Fibroblast of villous mesenchyme (primary cell): ENCODE data around the gene RAB7A. TPM values are rescaled to one million over a fixed set of nuclear protein-coding genes. Genes with fewer than 3 reads are reported as not detected.
"Not testable (repeated sequence)": the region's sequence is repeated elsewhere in the genome, so short reads cannot be mapped to it uniquely, and the experiment has no call there.

Experiments used
- DNase-seq: peaks from one replicate; pipeline ENCODE4 v3.0.0-alpha.2; 2010; ENCODE audit warnings: low read depth
- H3K4me3 ChIP-seq: 2 replicates; pipeline ENCODE4 v1.5.1; 2011; ENCODE audit warnings: low read depth, mild to moderate bottlenecking, low read length
- CTCF ChIP-seq: IDR thresholded peaks from 2 replicates; pipeline ENCODE4 v1.5.1; 2012; ENCODE audit warnings: low read depth, mild to moderate bottlenecking, low read length; ENCODE audit not compliant: insufficient read depth
- total RNA-seq: library from RNA; depleted of rRNA; stranded (reverse); fragments of >200 nt; gene quantifications from 2 replicates; pipeline ENCODE4 v1.2.3, GENCODE V29; 2012

The RAB7A gene
- total RNA-seq, 1 donor, result 85.5 TPM

- H3K4me3 ChIP-seq, result no peak overlapping the region
- no peak for TF ChIP-seq CTCF
- no peak for DNase-seq
These were observed 38.9 kb downstream of the RAB7A start for GRCh38 chr3:128764863-128765262.

GRCh38 chr3:128767094-128767750, 41.2 kb downstream of the RAB7A start:
- no peak for TF ChIP-seq CTCF
- DNase-seq, result peak; percentile 41
- no peak overlapping the region for H3K4me3 ChIP-seq

DNA sequence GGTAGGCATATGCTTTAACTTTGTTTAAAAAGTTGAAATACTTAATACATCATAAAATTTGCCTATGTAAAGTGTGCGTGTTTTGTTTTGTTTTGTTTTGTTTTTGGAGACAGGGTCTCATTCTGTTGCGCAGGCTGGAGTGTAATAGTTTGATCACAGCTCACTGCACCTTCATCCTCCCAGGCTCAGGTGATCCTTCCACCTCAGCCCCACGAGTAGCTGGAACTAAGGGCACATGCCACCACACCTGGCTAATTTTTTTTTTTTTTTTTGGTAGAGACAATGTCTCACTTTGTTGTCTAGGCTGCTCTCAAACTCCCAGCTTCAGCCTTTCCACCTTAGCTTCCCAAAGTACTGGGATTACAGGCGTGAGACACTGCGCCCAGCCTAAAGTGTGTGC, 42.5 kb downstream of the RAB7A start:
- H3K4me3 ChIP-seq, result no peak overlapping the region
- DNase-seq, result no peak
- TF ChIP-seq CTCF, result no peak

GRCh38 chr3:128770387-128770786, 44.4 kb downstream of the RAB7A start:
- H3K4me3 ChIP-seq, result no peak overlapping the region
- no peak for TF ChIP-seq CTCF
- DNase-seq, result no peak

DNA sequence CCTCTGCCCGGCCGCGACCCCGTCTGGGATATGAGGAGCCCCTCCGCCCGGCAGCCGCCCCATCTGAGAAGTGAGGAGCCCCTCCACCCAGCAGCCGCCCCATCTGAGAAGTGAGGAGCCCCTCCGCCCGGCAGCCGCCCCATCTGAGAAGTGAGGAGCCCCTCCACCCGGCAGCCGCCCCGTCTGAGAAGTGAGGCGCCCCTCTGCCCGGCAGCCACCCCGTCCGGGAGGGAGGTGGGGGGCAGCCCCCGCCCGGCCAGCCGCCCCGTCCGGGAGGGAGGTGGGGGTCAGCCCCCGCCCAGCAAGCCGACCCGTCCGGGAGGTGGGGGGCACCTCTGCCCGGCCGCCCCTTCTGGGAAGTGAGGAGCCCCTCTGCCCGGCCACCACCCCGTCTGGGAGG, 47.2 kb downstream of the RAB7A start:
- not testable (repeated sequence) for DNase-seq, H3K4me3 ChIP-seq

- not testable (repeated sequence) for H3K4me3 ChIP-seq, DNase-seq
These were observed 47.6 kb downstream of the RAB7A start for GRCh38 chr3:128773592-128773991.

GRCh38 chr3:128775241-128775640, 49.3 kb downstream of the RAB7A start:
- no peak for TF ChIP-seq CTCF
- H3K4me3 ChIP-seq, result no peak overlapping the region
- no peak for DNase-seq

GRCh38 chr3:128775906-128776542, 50.0 kb downstream of the RAB7A start:
- DNase-seq, result no peak
- H3K4me3 ChIP-seq, result no peak overlapping the region
- no peak for TF ChIP-seq CTCF
